Fibroblast of the conjunctiva (primary cell): ENCODE measurements around the gene SPATA2.
A peak's percentile ranks its signal among the peaks of the same experiment; 100 is the strongest.
"Not testable (repeated sequence)": the region's sequence is repeated elsewhere in the genome, so short reads cannot be mapped to it uniquely, and the experiment has no call there.

Experiments
- DNase-seq: peaks from one replicate; pipeline ENCODE4 v3.0.0-alpha.2; 2010; ENCODE audit warnings: low read depth

The SPATA2 gene

GRCh38 chr20:49915380-49916145 lies at the start of gene SPATA2:
SPATA2 (minus strand) TSS chr20:49915529; CDS start chr20:49908490, 7,039 bp downstream.
- DNase-seq: peak; percentile 90

- no peak for DNase-seq
These were observed 46.1 kb upstream of the SPATA2 start for GRCh38 chr20:49961413-49961812.

- DNase-seq: not testable (repeated sequence)
These were observed 42.0 kb upstream of the SPATA2 start for GRCh38 chr20:49957089-49957938.

- no peak for DNase-seq
These were observed 41.4 kb upstream of the SPATA2 start for GRCh38 chr20:49956689-49957088.

GRCh38 chr20:49955830-49956396 lies 40.6 kb upstream of the SPATA2 start:
- not testable (repeated sequence) for DNase-seq

- no peak for DNase-seq
These were observed 39.8 kb upstream of the SPATA2 start for GRCh38 chr20:49955167-49955566.

GRCh38 chr20:49951151-49951550 lies 35.8 kb upstream of the SPATA2 start:
- peak; percentile 31 for DNase-seq

- peak; percentile 67 for DNase-seq
These were observed 33.6 kb upstream of the SPATA2 start for GRCh38 chr20:49948809-49949507.

- DNase-seq: no peak
These were observed 32.8 kb upstream of the SPATA2 start for GRCh38 chr20:49948178-49948577.

GRCh38 chr20:49945701-49946477 lies 30.6 kb upstream of the SPATA2 start:
- DNase-seq: no peak

GRCh38 chr20:49945306-49945700 lies 30.0 kb upstream of the SPATA2 start:
- DNase-seq: no peak

GRCh38 chr20:49942942-49943341 lies 27.6 kb upstream of the SPATA2 start:
- DNase-seq: no peak

GRCh38 chr20:49942303-49942702 lies 27.0 kb upstream of the SPATA2 start:
- no peak for DNase-seq

GRCh38 chr20:49941456-49941855 lies 26.1 kb upstream of the SPATA2 start:
- DNase-seq: no peak

- peak; percentile 51 for DNase-seq
These were observed 23.1 kb upstream of the SPATA2 start for GRCh38 chr20:49938173-49939163.

GRCh38 chr20:49937027-49937929 lies 21.9 kb upstream of the SPATA2 start:
- DNase-seq: no peak

- DNase-seq: peak; percentile 66
These were observed 21.1 kb upstream of the SPATA2 start, which contains the start of gene RNF114 for GRCh38 chr20:49936153-49937026. RNF114 (plus strand) TSS chr20:49936397; CDS start chr20:49936413, 16 bp downstream.

GRCh38 chr20:49935746-49936152 lies 20.4 kb upstream of the SPATA2 start:
- no peak for DNase-seq
